Kidney epithelial cell (primary cell): ENCODE measurements around the gene MCM3AP. TPM values are rescaled to one million over a fixed set of nuclear protein-coding genes. Genes with fewer than 3 reads are reported as not detected.

ENCODE experiments used
- DNase-seq: peaks from one replicate; pipeline ENCODE4 v3.0.0-alpha.2; 2010; ENCODE audit warnings: low read depth
- H3K27me3 ChIP-seq: 2 replicates; pipeline ENCODE4 v1.6.0; 2011; ENCODE audit warnings: low read length; ENCODE audit not compliant: control insufficient read depth, insufficient read depth
- H3K36me3 ChIP-seq: 2 replicates; pipeline ENCODE4 v1.5.1; 2011; ENCODE audit warnings: low read length; ENCODE audit not compliant: control insufficient read depth, insufficient read depth
- H3K4me3 ChIP-seq: 2 replicates; pipeline ENCODE4 v1.5.1; 2011; ENCODE audit warnings: low read depth, mild to moderate bottlenecking, control low read depth, low read length
- CTCF ChIP-seq: IDR thresholded peaks from 2 replicates; pipeline ENCODE4 v1.5.1; 2011; ENCODE audit warnings: mild to moderate bottlenecking, moderate library complexity, low read length, control low read depth, inconsistent platforms; ENCODE audit not compliant: insufficient read depth, poor library complexity, severe bottlenecking
- total RNA-seq: library from RNA; depleted of rRNA; stranded (reverse); fragments of >200 nt; gene quantifications from 2 replicates; pipeline ENCODE4 v1.2.3, GENCODE V29; 2015

Gene MCM3AP
- total RNA-seq, 1 donor from 2014 or later = 63.7 TPM

- no peak for DNase-seq
- no peaks in the 10 kb centered on the region for H3K36me3 ChIP-seq
- TF ChIP-seq CTCF = no peak
- no peaks in the 10 kb centered on the region for H3K27me3 ChIP-seq
- no peak overlapping the region for H3K4me3 ChIP-seq
Observed at GRCh38 chr21:46307625-46308024, 22.2 kb upstream of the MCM3AP start.

- TF ChIP-seq CTCF = no peak
- H3K4me3 ChIP-seq = no peak overlapping the region
- H3K27me3 ChIP-seq = no peaks in the 10 kb centered on the region
- H3K36me3 ChIP-seq = peaks cover 3% of the 10 kb centered on the region
- DNase-seq = no peak
Observed at GRCh38 chr21:46304955-46305354, 19.5 kb upstream of the MCM3AP start.

- Histone ChIP-seq H3K27me3 (no peaks in the 10 kb centered on the region), H3K4me3 (no peak overlapping the region), H3K36me3 (peaks cover 3% of the 10 kb centered on the region)
- DNase-seq = no peak
- no peak for TF ChIP-seq CTCF
Observed at GRCh38 chr21:46304437-46304836, 19.0 kb upstream of the MCM3AP start.

GRCh38 chr21:46301759-46302158 is 16.3 kb upstream of the MCM3AP start:
- Histone ChIP-seq H3K4me3 (no peak overlapping the region), H3K36me3 (peaks cover 3% of the 10 kb centered on the region), H3K27me3 (peaks cover 6% of the 10 kb centered on the region)
- no peak for DNase-seq
- TF ChIP-seq CTCF = no peak

GRCh38 chr21:46299167-46299566 is 13.8 kb upstream of the MCM3AP start:
- no peak for DNase-seq
- Histone ChIP-seq H3K27me3 (peaks cover 6% of the 10 kb centered on the region), H3K4me3 (no peak overlapping the region), H3K36me3 (peaks cover 3% of the 10 kb centered on the region)
- no peak for TF ChIP-seq CTCF
